NCI-H460 (cell line): ENCODE data around the gene PLAC9. TPM values are rescaled to one million over a fixed set of nuclear protein-coding genes. Genes with fewer than 3 reads are reported as not detected.
"Not testable (repeated sequence)": the region's sequence is repeated elsewhere in the genome, so short reads cannot be mapped to it uniquely, and the experiment has no call there.

Source experiments
- DNase-seq: peaks from one replicate; pipeline ENCODE4 v3.0.0-alpha.2; 2016; ENCODE audit warnings: low read depth; ENCODE audit errors: extremely low read depth
- polyA plus RNA-seq: library from polyadenylated mRNA; depleted of rRNA; stranded (reverse); fragments of >200 nt; gene quantifications from 2 replicates; pipeline ENCODE4 v1.2.3, GENCODE V29; 2014; cell fraction: nucleus; rRNA removed
- total RNA-seq: library from RNA; depleted of rRNA; stranded (reverse); fragments of >200 nt; shearing (Covaris generic); gene quantifications from 2 replicates; pipeline ENCODE4 v1.2.3, GENCODE V29; 2014; rRNA removed

The PLAC9 gene
- total RNA-seq, result not detected in 2 replicates
- not detected in 2 replicates for polyA plus RNA-seq

DNA sequence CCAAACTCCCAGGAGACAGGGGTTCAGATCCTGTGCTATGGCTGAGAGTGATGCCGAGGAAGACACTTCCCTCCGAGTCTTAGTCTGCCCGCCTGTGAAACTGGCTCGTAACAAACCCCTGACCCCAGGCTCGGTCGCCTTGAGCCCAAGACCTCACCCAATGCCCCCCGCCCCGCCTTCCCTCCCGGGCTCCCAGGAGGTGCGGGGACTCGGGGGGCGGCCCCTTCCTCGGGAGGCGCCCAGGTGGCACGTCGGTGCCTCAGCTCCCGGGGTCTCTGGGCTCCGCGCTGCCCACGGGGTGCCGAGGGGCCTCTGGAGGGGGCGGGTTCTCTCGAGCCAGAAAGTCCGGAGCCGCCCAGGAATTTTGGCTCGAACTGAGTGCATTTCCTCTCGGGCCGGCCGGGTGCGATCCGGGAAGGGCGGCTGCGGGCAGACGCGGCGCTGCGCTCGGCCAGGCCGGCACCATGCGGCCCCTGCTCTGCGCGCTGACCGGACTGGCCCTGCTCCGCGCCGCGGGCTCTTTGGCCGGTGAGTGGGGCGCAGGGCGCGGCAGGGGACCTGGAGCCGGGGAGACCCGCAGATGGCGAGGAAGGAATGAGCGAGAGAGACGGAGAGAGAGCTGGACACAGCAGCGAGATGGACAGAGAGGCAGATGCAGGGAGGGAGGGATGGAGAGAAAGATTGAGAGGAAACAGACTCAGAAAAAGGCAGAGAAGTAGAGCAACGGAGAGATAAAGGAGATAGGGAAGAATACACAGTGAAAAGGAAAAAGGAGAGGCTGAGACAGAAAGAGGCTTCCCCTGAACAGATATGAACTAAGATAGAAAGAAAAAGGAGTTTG, at the start of gene PLAC9:
Gene PLAC9 (plus strand): TSS at position 432 of the 841 bp plus-strand sequence. CDS start 33 bp downstream, at position 465.
- DNase-seq, result no peak

DNA sequence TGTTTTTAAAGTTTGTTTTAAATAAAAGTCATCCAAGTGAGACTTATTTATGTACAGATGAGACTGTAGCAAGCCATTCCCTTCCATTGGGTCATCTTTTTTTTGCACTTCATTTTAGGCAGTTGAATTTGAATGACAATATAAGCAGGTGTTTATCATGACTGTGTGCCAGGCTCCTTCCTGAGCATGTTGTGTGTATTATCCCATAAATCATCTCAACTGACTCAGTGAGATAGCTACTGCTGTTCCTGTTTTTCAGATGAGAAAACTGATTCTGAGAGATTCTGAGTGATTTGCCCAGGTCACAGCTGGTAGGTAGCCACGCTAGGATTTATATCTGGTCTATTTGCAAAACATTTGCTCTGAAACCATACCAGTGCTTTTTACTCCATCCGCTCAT, 42.4 kb upstream of the PLAC9 start:
- DNase-seq, result no peak

DNA sequence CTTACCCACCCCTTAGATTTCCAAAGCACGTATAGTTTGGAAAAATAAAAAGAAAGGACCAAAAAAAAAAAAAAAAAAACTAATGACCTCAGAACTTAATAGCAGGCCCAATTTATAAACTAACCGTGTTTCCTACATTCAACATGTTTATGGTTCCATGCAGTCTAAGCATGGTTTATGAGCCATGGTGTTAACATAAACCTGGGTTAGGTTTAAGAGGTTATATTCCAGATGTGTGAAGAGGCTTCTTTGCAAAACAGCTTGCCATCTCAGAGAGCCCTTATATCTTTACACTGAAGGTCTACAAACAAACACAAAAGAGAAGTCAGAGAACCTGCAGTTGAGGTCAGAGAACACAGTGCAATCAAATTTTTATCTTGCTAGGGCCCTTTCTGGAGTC, 38.3 kb upstream of the PLAC9 start:
- no peak for DNase-seq

GRCh38 chr10:80098272-80098671, 34.3 kb upstream of the PLAC9 start:
- DNase-seq, result not testable (repeated sequence)

DNA sequence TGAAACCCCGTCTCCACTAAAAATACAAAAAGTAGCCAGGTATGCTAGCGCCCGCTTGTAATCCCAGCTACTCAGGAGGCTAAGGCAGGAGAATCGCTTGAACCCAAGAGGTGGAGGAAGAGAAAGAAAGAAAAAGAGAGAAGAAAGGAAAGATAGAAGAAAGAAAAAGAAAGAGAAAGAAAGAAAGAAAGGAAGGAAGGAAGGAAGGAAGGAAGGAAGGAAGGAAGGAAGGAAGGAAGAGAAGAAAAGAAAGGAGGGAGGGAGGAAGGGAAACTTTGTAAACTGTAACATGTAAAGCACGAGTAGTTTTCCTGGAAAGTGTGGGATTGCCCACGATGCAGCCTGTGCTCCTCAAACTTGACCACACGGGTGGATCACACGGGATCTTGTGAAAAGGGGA, 33.2 kb upstream of the PLAC9 start:
- not testable (repeated sequence) for DNase-seq

GRCh38 chr10:80100116-80100515, 32.4 kb upstream of the PLAC9 start:
- DNase-seq, result no peak

DNA sequence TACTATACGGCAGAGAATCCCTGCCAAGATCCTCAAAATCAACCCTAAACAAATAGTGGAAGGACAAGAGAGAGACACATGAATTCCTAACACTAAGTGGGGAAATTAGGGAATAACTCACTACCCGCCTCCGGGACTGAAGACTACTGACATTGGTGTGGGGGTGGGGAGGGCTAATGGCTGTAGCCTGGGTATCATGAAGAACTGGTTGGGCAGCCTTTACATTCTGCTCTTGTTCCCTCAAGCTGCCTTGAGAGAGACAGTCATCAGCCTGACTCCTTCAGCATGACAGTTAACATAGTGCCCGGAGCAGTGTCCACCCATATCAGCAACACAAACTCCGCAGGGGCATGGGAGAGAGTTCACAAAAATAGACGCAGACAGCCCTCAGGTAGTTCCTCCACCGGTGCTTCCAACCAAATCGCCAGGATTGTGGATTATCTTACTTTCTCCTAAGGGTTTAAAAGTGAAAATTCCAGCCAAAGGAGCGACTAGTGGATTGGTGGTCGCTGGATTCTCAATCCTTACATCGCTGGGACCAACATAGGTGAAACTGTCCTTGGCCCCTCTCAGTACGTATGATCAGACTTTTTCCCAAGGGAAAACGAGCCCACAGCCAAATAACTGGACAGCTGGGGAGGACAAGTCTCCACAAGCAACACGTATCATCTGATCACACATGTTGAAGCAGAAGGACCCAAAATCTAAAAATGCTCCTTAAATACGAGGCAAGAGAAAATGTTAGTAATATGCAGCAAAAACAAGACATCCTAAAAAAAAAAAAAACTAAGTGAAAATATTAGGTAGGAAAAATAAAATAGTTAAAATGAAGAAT, 31.5 kb upstream of the PLAC9 start:
- DNase-seq, result no peak

GRCh38 chr10:80104066-80104926, 28.2 kb upstream of the PLAC9 start:
- DNase-seq, result no peak

- DNase-seq, result no peak
Measured at GRCh38 chr10:80108576-80109239, 23.8 kb upstream of the PLAC9 start.

DNA sequence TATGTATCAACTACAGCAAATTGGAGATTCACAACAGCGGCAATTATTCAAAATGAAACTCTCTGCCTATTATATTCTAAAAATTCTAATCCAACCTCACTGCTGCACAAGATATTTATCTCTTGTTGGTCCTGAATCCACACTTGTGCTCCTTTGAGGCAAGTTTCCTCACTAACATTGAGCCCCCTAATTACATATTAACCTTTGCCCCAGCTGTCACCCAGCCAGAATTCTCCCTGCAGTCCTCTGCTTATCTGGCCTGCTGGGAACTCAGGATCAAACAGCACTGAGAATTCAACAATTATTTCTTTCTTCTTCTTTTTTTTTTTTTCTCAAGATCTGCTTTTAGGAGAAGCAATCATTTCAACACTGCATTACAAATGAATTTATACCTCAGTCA, 21.5 kb upstream of the PLAC9 start:
- no peak for DNase-seq

- DNase-seq, result no peak
Measured at GRCh38 chr10:80118669-80119068, 13.9 kb upstream of the PLAC9 start.

DNA sequence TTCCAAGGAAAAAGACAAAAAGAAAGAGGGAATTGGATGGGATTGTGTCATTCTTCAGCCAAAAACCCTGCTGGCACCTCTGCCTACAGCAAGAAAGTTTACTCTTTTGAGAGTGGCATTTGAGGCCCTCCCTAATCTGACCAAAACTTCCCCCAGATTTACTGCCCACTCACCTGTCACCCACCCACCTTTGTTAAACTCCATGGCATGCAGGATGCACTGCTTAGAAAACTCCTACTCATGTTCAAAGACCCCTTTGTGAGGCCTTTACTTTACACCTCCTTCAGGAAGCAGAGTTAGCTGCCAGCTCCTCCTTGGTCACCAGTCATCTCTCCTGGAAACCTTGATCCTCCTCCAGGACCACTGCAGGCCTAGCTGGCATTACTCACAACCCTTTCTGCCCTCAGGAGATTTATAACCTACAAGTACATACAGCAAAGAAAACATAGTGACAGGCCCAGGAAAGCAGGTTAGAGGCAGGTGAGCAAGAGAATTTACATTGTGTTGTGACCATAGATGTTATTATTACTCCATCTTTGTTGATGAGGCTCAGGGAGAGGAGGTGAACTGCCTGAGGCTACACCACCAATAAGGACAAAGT, 10.3 kb upstream of the PLAC9 start:
- DNase-seq, result no peak

DNA sequence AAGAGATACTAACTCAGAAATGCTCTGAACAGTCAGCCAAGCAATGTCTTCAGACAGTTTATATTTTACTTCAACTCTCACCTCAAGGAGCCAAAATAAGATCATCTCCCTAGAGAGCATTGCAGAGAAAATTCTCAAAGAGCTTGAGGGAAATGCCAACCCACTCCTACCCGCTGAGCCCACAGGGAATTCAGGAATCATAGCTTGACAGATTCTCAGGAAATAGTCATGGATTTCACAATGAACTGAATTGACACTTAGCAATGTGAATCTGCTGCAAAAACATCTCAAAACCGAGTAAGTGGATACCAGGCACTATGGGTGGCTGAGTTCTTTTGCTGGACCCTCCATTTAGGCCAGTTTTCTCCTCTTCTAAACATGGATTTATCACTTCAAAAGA, 9.8 kb upstream of the PLAC9 start:
- DNase-seq, result no peak

- DNase-seq, result no peak
Measured at GRCh38 chr10:80126876-80127275, 5.7 kb upstream of the PLAC9 start.

DNA sequence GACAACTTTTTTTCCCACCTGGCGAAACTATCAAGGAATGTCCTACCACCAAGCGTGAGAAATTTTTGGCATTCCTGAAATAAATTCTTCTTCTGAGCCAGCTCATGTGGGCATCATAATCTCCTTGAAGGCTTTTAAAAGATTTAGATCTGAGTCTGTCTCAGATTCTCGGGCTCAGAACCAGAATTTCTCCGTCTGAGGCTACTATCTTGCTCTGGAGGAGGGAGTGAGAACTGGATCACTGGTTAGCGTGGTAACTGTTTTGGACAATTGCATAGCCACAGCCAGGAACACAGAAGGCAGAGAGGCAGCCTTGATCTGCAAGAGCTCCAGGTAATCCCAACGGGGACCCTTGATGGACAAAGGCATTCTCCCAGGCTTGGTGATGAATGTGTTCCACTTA, 1.0 kb upstream of the PLAC9 start:
- no peak for DNase-seq

DNA sequence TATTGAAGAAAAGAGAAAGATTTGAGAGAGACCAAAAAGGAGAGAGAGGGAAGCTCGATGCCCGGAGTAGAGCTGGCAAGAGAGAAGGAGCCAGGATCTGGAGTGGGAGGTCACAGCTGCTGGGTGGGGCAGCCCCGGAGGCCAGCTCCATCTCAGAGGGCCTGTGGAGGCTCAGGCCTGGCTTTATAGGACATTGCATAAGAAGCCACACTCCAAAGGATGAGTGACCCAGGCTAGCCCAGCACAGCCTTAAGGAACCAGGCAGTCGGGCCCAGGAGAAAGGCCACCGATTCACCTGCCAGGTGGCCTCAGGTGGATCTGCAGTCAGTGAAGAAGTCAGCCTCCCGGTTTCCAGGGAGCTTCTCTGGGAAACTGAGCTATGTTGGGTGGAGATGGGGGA, 676 bp downstream of the PLAC9 start:
- DNase-seq, result no peak

- not testable (repeated sequence) for DNase-seq
Measured at GRCh38 chr10:80133687-80134086, 1.2 kb downstream of the PLAC9 start.

- no peak for DNase-seq
Measured at GRCh38 chr10:80136134-80136571, 3.6 kb downstream of the PLAC9 start.

- DNase-seq, result no peak
Measured at GRCh38 chr10:80137031-80137862, 4.7 kb downstream of the PLAC9 start.
